Activated CD8-positive, alpha-beta T cell treated with anti-CD3 and anti-CD28 coated beads, Interleukin-2, amount 10 ng/mL, durations not matched to agents 7 days and 5 days (primary cell): ENCODE results near the gene ABHD14A. TPM values are rescaled to one million over a fixed set of nuclear protein-coding genes. Genes with fewer than 3 reads are reported as not detected.

Experiments used
- ATAC-seq: fragments of 150-1000 bp; cut with Tn5 transposase; one replicate; pipeline ENCODE4 v1.10.0; 2021; ENCODE audit warnings: moderate library complexity
- CTCF ChIA-PET: fragments of 350-600 bp; sonication (Branson Sonifier 250); formaldehyde crosslinking; loops from one replicate; lab custom pipeline; 2021; ENCODE audit warnings: antibody characterized with exemption; lab: Charles Lee
- POLR2A ChIA-PET: fragments of 350-600 bp; sonication (Branson Sonifier 250); formaldehyde crosslinking; loops from one replicate; lab custom pipeline; 2021; ENCODE audit warnings: antibody characterized with exemption; lab: Charles Lee
- DNase-seq: peaks from one replicate; pipeline ENCODE4 v3.0.0-alpha.2; 2020
- H3K27ac Mint-ChIP-seq: one replicate; pipeline ENCODE4 v1.8.0; 2021; ENCODE audit warnings: mild to moderate bottlenecking, mixed read lengths
- H3K27me3 Mint-ChIP-seq: one replicate; pipeline ENCODE4 v1.8.0; 2021; ENCODE audit warnings: low read depth, mixed read lengths
- H3K36me3 Mint-ChIP-seq: one replicate; pipeline ENCODE4 v1.8.0; 2021; ENCODE audit warnings: low read depth, mixed read lengths
- H3K4me1 Mint-ChIP-seq: one replicate; pipeline ENCODE4 v1.8.0; 2021; ENCODE audit warnings: low read depth, mixed read lengths
- H3K4me3 Mint-ChIP-seq: one replicate; pipeline ENCODE4 v1.8.0; 2021; ENCODE audit warnings: mild to moderate bottlenecking, mixed read lengths
- H3K9me3 Mint-ChIP-seq: one replicate; pipeline ENCODE4 v1.8.0; 2022; ENCODE audit warnings: mixed read lengths; ENCODE audit not compliant: insufficient read depth
- total RNA-seq, 2 experiments: library from RNA; stranded (reverse); gene quantifications; one replicate each; pipeline ENCODE4 v1.2.3, GENCODE V29; 2021

Gene ABHD14A
- total RNA-seq, 2 experiments from 2014 or later = 10.5 to 11.7 TPM

- DNase-seq (no peak), ATAC-seq (no peak)
- POLR2A ChIA-PET = interaction anchor here (0.7 kb wide), 1 partner anchor 47 kb away, joined by 3 read pairs; no protein-coding TSS in a partner anchor
- no peaks in the 10 kb centered on the region for H3K9me3 Mint-ChIP-seq
- no peaks in the 10 kb centered on the region for H3K27me3 Mint-ChIP-seq
- CTCF ChIA-PET = no interaction called here
- peaks cover 36% of the 10 kb centered on the region for H3K36me3 Mint-ChIP-seq
- H3K27ac Mint-ChIP-seq = no peak overlapping the region
- peaks cover 26% of the 10 kb centered on the region for H3K4me1 Mint-ChIP-seq
- no peak overlapping the region for H3K4me3 Mint-ChIP-seq
Measured at GRCh38 chr3:51934991-51935885, 39.6 kb upstream of the ABHD14A start.

DNA sequence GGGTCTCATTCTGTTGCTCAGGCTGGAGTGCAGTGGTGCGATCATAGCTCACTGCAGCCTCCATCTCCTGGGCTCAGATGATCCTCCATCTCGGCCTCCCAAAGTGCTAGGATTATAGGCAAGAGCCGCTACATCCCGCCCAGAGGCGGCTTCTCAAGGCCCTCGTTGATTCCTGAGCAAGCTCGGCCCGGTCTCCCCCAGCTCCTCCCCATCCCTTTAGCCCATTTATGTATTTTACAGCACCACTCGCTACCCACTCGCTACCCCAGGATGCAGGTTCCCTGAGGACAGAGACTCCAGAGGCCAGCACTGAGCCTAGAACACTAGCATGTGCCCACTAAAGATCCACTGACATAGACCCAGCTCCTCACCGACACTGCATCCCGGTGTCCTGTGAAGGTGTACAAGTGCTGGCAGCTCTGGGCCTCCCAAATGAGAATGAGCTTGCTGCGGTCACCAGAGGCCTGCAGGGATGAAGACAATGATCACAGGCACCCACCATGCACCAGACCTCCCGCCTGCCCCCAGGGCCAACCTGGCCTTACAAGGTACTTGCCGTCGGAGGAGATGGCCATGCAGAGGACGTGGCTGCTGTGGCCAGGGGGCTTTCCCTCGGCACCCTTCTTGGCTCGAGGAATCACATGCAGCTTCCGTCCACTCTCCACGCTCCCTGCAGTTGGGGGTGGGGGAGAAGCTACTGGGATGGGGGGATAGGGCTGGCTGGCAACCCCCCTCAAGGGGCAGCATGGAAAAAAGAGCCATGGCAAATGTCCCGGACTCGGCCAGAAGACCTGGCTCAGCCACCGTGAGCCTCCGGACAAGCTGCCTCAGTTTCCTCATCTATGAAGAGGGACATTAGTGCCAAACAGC lies 38.7 kb upstream of the ABHD14A start:
- ChIA-PET CTCF (no interaction called here), POLR2A (no interaction called here)

DNA sequence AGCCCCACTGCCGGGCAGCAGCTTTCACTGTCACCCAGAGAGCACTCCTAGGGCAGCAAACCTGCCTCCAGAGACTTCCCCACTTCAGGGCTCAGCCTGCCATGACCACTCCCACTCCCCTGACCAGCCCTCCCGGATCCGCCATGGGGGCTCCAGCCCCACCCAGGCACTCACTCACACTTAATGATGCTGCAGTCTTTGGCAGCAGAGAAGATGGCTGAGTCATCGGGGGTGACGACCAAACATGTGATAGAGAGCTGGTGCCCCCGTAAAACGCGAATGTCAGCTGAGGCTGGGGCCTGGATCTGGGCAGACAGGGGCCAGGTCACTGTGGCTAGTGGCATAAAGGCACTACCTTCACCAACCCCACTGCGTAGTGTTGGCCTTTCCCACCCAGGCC lies 37.9 kb upstream of the ABHD14A start:
- CTCF ChIA-PET = interaction anchor here (0.9 kb wide), 1 partner anchor 37 kb away, joined by 3 read pairs; the partner anchor contains the start of gene ABHD14B
- Mint-ChIP-seq H3K27me3 (no peaks in the 10 kb centered on the region), H3K4me3 (no peak overlapping the region), H3K4me1 (peaks cover 38% of the 10 kb centered on the region), H3K36me3 (peaks cover 39% of the 10 kb centered on the region), H3K9me3 (no peaks in the 10 kb centered on the region), H3K27ac (peak overlapping the region; percentile 49)
- DNase-seq (no peak), ATAC-seq (no peak)
- POLR2A ChIA-PET = no interaction called here

More for the DNA sequence above, 38.7 kb upstream of the ABHD14A start:
- H3K27ac Mint-ChIP-seq = no peak overlapping the region
- H3K4me1 Mint-ChIP-seq = peaks cover 35% of the 10 kb centered on the region
- ATAC-seq = no peak
- peaks cover 41% of the 10 kb centered on the region for H3K36me3 Mint-ChIP-seq
- no peak overlapping the region for H3K4me3 Mint-ChIP-seq
- no peak for DNase-seq
- no peaks in the 10 kb centered on the region for H3K9me3 Mint-ChIP-seq
- no peaks in the 10 kb centered on the region for H3K27me3 Mint-ChIP-seq

GRCh38 chr3:51937611-51938450 lies 37.0 kb upstream of the ABHD14A start:
- peaks cover 36% of the 10 kb centered on the region for H3K36me3 Mint-ChIP-seq
- H3K27me3 Mint-ChIP-seq = no peaks in the 10 kb centered on the region
- H3K27ac Mint-ChIP-seq = peak overlapping the region; percentile 37
- ChIA-PET POLR2A (no interaction called here), CTCF (interaction anchor here (0.9 kb wide), 1 partner anchor 36 kb away, joined by 3 read pairs; the partner anchor contains the start of gene ABHD14B)
- ATAC-seq (no peak), DNase-seq (no peak)
- no peaks in the 10 kb centered on the region for H3K9me3 Mint-ChIP-seq
- peaks cover 45% of the 10 kb centered on the region for H3K4me1 Mint-ChIP-seq
- H3K4me3 Mint-ChIP-seq = no peak overlapping the region

- H3K36me3 Mint-ChIP-seq = peaks cover 30% of the 10 kb centered on the region
- H3K9me3 Mint-ChIP-seq = no peaks in the 10 kb centered on the region
- no peaks in the 10 kb centered on the region for H3K27me3 Mint-ChIP-seq
- CTCF ChIA-PET = interaction anchor here (0.9 kb wide), 1 partner anchor 35 kb away, joined by 4 read pairs; the partner anchor contains the start of gene ABHD14B
- no peak overlapping the region for H3K4me3 Mint-ChIP-seq
- POLR2A ChIA-PET = no interaction called here
- ATAC-seq (no peak), DNase-seq (no peak)
- no peak overlapping the region for H3K27ac Mint-ChIP-seq
- peaks cover 50% of the 10 kb centered on the region for H3K4me1 Mint-ChIP-seq
Measured at GRCh38 chr3:51938780-51939425, 36.0 kb upstream of the ABHD14A start.

DNA sequence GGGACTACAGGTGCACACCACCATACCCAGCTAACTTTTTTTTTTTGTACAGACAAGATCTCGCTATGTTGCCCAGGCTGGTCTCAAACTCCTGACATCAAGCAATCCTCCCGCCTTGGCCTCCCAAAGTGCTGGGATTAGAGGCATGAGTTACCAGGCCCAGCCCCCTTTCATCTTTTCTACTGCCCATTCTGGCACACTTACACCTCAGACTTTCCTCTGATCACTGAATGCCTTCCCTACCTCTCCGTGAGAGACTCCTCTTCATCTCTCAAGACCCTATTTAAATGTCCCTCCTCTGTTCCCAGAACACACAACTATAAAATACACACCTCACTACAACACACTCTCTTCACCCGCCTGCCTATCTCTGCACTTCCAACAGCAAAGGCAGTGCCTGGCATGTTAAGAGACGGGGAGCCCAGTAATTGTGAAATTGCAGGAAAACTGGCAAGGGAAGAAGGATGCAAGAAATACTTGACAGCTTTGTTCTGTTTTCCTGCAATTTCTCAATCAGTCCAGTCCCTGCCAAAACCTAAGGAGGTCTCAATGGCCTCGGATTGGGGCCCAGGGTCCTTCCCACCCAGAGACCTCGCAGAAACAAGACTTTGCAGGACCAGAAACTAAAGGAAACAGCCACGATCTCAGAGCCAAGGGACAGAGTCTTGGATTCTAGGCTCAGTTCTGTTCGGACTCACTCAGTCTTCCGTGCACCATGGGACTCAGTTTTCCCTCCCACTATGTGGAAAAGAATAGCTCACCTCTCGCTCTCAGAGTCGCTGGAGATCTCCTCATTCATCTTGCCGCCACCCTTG lies 34.0 kb upstream of the ABHD14A start:
- peaks cover 24% of the 10 kb centered on the region for H3K36me3 Mint-ChIP-seq
- POLR2A ChIA-PET = interaction anchor here (0.7 to 1.0 kb wide), 6 partner anchors 33 to 307 kb away, joined by 3 to 4 read pairs (median 3); partner anchors contain the start of genes ABHD14A, ABHD14B and RPL29
- H3K9me3 Mint-ChIP-seq = no peaks in the 10 kb centered on the region
- peak overlapping the region; percentile 61 for H3K27ac Mint-ChIP-seq
- peak overlapping the region; percentile 81 for H3K4me3 Mint-ChIP-seq
- no peak for ATAC-seq
- peaks cover 54% of the 10 kb centered on the region for H3K4me1 Mint-ChIP-seq
- no peak for DNase-seq
- CTCF ChIA-PET = interaction anchor here (0.6 to 5.5 kb wide), 31 partner anchors 8 to 438 kb away, joined by 3 to 54 read pairs (median 4); partner anchors contain the start of genes ABHD14A, ABHD14B, ACY1 and DUSP7
- no peaks in the 10 kb centered on the region for H3K27me3 Mint-ChIP-seq

DNA sequence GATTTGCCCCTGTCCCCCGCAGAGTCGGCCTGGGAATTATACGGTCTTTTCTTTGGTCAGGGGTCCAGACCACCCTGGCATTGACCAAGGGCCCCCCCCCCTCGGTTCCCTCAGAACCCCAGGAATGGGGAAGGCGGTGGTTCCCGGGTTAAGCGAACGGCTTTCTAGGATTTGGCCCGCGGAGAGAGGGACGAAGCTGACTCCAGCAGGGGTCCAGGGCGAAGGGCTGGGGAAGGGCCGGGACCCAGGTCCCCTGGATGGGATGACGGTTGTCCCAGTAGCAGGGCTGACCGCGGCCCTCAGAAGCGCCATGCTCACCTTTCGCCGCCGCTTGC lies 33.4 kb upstream of the ABHD14A start:
- Mint-ChIP-seq H3K4me3 (peak overlapping the region; percentile 81), H3K27ac (peak overlapping the region; percentile 61), H3K9me3 (no peaks in the 10 kb centered on the region), H3K4me1 (peaks cover 54% of the 10 kb centered on the region), H3K27me3 (no peaks in the 10 kb centered on the region), H3K36me3 (peaks cover 19% of the 10 kb centered on the region)
- CTCF ChIA-PET = interaction anchor here (0.6 to 5.5 kb wide), 31 partner anchors 8 to 439 kb away, joined by 3 to 54 read pairs (median 4); partner anchors contain the start of genes ABHD14A, ABHD14B, ACY1 and DUSP7
- POLR2A ChIA-PET = interaction anchor here (0.7 to 1.0 kb wide), 6 partner anchors 32 to 307 kb away, joined by 3 to 4 read pairs (median 3); partner anchors contain the start of genes ABHD14A, ABHD14B and RPL29
- DNase-seq = no peak
- no peak for ATAC-seq

- CTCF ChIA-PET = interaction anchor here (0.6 to 5.5 kb wide), 43 partner anchors 9 to 439 kb away, joined by 3 to 54 read pairs (median 4); partner anchors contain the start of genes ABHD14A, ABHD14B, ACY1 and DUSP7
- Mint-ChIP-seq H3K4me3 (peak within 1 kb of the TSS; percentile 81), H3K9me3 (no peaks in the 10 kb centered on the region), H3K27ac (peak within 1 kb of the TSS; percentile 89), H3K36me3 (peaks cover 17% of the 10 kb centered on the region), H3K27me3 (no peaks in the 10 kb centered on the region), H3K4me1 (peaks cover 54% of the 10 kb centered on the region)
- ATAC-seq = peak; percentile 93
- POLR2A ChIA-PET = interaction anchor here (0.6 to 1.3 kb wide), 14 partner anchors 24 to 556 kb away, joined by 3 to 6 read pairs (median 3); partner anchors contain the start of genes ABHD14A, ABHD14B, ACY1 and MANF
- DNase-seq = peak; percentile 100
Measured at GRCh38 chr3:51941798-51942602, 32.9 kb upstream of the ABHD14A start, which contains the start of the genes PARP3 and RRP9. Gene PARP3, plus strand, starts transcription at chr3:51942363. Its CDS starts 993 bp downstream, at chr3:51943356. Gene RRP9, minus strand, starts transcription at chr3:51941904. Its CDS starts 37 bp downstream, at chr3:51941867.
